IMR-90 (cell line): Measurements from ENCODE around the gene PDHB. TPM values are rescaled to one million over a fixed set of nuclear protein-coding genes. Genes with fewer than 3 reads are reported as not detected.
A peak's percentile ranks its signal among the peaks of the same experiment; 100 is the strongest.

Experiments
- ATAC-seq: fragments of 200-7000 bp; cut with Tn5 transposase; 2 replicates; pipeline ENCODE4 v1.9.1; 2020; ENCODE audit warnings: low read depth, mild to moderate bottlenecking, moderate library complexity
- BruUV-seq: library from RNA; stranded (reverse); fragments of 400-500 nt; replicated peaks from 2 replicates; lab custom pipeline; 2021; lab: Mats Ljungman, UMichigan
- CTCF ChIA-PET: fragments of 300-600 bp; formaldehyde crosslinking; extraction: SDS; loops from one replicate; lab custom pipeline; 2021; ENCODE audit warnings: antibody characterized with exemption; lab: Yijun Ruan, JAX
- POLR2A ChIA-PET: fragments of 300-600 bp; sonication (Branson Sonifier 250); formaldehyde crosslinking; loops from one replicate; lab custom pipeline; 2022; ENCODE audit warnings: antibody characterized with exemption; ENCODE audit not compliant: unreplicated experiment; lab: Charles Lee
- DNase-seq: peaks from one replicate; pipeline ENCODE4 v3.0.0; 2013
- H2AFZ ChIP-seq: replicated peaks from 2 replicates; pipeline ENCODE3; 2013; ENCODE audit warnings: low read length, mild to moderate bottlenecking; ENCODE audit not compliant: poor library complexity
- H2AK5ac ChIP-seq: 2 replicates; pipeline ENCODE4 v1.6.1; 2013; ENCODE audit warnings: low read depth, low read length, inconsistent platforms
- H2AK9ac ChIP-seq: replicated peaks from 2 replicates; pipeline ENCODE3; 2013; ENCODE audit warnings: mild to moderate bottlenecking, low read depth, low read length, moderate library complexity; ENCODE audit not compliant: poor library complexity
- H2BK120ac ChIP-seq: 2 replicates; pipeline ENCODE4 v1.6.1; 2013; ENCODE audit warnings: low read depth, low read length, inconsistent platforms
- H2BK15ac ChIP-seq: 3 replicates; pipeline ENCODE4 v1.6.1; 2013; ENCODE audit warnings: low read depth, low read length, inconsistent platforms
- H2BK20ac ChIP-seq: 2 replicates; pipeline ENCODE4 v1.6.1; 2013; ENCODE audit warnings: low read depth, mild to moderate bottlenecking, inconsistent platforms, low read length, moderate library complexity
- H2BK5ac ChIP-seq: 2 replicates; pipeline ENCODE4 v1.6.1; 2013; ENCODE audit warnings: mild to moderate bottlenecking, low read depth, low read length, inconsistent platforms; ENCODE audit not compliant: poor library complexity, severe bottlenecking
- H3K14ac ChIP-seq: replicated peaks from 2 replicates; pipeline ENCODE4 v1.6.1; 2013; ENCODE audit warnings: low read depth, low read length, inconsistent platforms
- H3K18ac ChIP-seq: 2 replicates; pipeline ENCODE4 v1.6.1; 2013; ENCODE audit warnings: low read depth, low read length, control low read depth
- H3K23ac ChIP-seq: 2 replicates; pipeline ENCODE4 v1.6.1; 2013; ENCODE audit warnings: low read depth, low read length, inconsistent platforms
- H3K27ac ChIP-seq: 2 replicates; pipeline ENCODE4 v1.5.1; 2013; ENCODE audit warnings: mild to moderate bottlenecking, control low read depth, low read length; ENCODE audit not compliant: insufficient read depth
- H3K27me3 ChIP-seq: 2 replicates; pipeline ENCODE4 v1.6.1; 2013; ENCODE audit warnings: low read length; ENCODE audit not compliant: control insufficient read depth, insufficient read depth
- H3K36me3 ChIP-seq: 2 replicates; pipeline ENCODE4 v1.6.1; 2013; ENCODE audit warnings: low read length, mixed read lengths; ENCODE audit not compliant: control insufficient read depth, insufficient read depth
- H3K4ac ChIP-seq: 2 replicates; pipeline ENCODE4 v1.6.1; 2013; ENCODE audit warnings: low read depth, low read length, inconsistent platforms
- H3K4me1 ChIP-seq: 2 replicates; pipeline ENCODE4 v1.6.1; 2013; ENCODE audit warnings: low read length, mixed read lengths; ENCODE audit not compliant: control insufficient read depth, insufficient read depth
- H3K4me2 ChIP-seq: 2 replicates; pipeline ENCODE4 v1.6.1; 2013; ENCODE audit warnings: low read depth, mild to moderate bottlenecking, control low read depth, low read length, moderate library complexity
- H3K4me3 ChIP-seq: 2 replicates; pipeline ENCODE4 v1.5.1; 2013; ENCODE audit warnings: low read depth, mild to moderate bottlenecking, control low read depth, low read length, moderate library complexity; ENCODE audit not compliant: insufficient read depth
- H3K56ac ChIP-seq: 2 replicates; pipeline ENCODE4 v1.6.1; 2013; ENCODE audit warnings: low read length, inconsistent platforms; ENCODE audit not compliant: insufficient read depth; ENCODE audit errors: extremely low read depth
- H3K79me1 ChIP-seq, 2 experiments: 2 replicates each; pipeline ENCODE4 v1.6.1; 2013; ENCODE audit warnings: low read length in 2 of 2, inconsistent platforms in 1 of 2, low read depth in 1 of 2
- H3K9ac ChIP-seq: 2 replicates; pipeline ENCODE4 v1.6.1; 2013; ENCODE audit warnings: low read depth, low read length, control low read depth
- H3K9me1 ChIP-seq: 2 replicates; pipeline ENCODE4 v1.6.1; 2013; ENCODE audit warnings: low read length, inconsistent platforms; ENCODE audit not compliant: insufficient read depth
- H3K9me3 ChIP-seq: 2 replicates; pipeline ENCODE4 v1.6.1; 2013; ENCODE audit warnings: low read length; ENCODE audit not compliant: control insufficient read depth, insufficient read depth
- H4K20me1 ChIP-seq: 2 replicates; pipeline ENCODE4 v1.6.1; 2013; ENCODE audit warnings: low read length, inconsistent platforms; ENCODE audit not compliant: insufficient read depth
- H4K5ac ChIP-seq: 2 replicates; pipeline ENCODE4 v1.6.1; 2013; ENCODE audit warnings: mild to moderate bottlenecking, low read depth, low read length, control low read depth
- H4K8ac ChIP-seq, 2 experiments: 2 replicates each; pipeline ENCODE4 v1.6.1; 2013; ENCODE audit warnings: low read depth in 2 of 2, low read length in 2 of 2, control low read depth in 1 of 2, inconsistent platforms in 1 of 2
- H4K91ac ChIP-seq: 2 replicates; pipeline ENCODE4 v1.6.1; 2013; ENCODE audit warnings: low read depth, low read length, inconsistent platforms; ENCODE audit not compliant: insufficient read depth
- BHLHE40 ChIP-seq: fragments of 150-350 bp; IDR thresholded peaks from 2 replicates; pipeline ENCODE4 v1.6.1; 2016; ENCODE audit warnings: mild to moderate bottlenecking, low read depth, low read length
- CEBPB ChIP-seq: IDR thresholded peaks from 2 replicates; pipeline ENCODE4 v1.6.1; 2012; ENCODE audit warnings: low read depth, low read length, improper control_type of control experiment
- CHD1 ChIP-seq: IDR thresholded peaks from 2 replicates; pipeline ENCODE4 v1.6.1; 2012; ENCODE audit warnings: low read depth, low read length, improper control_type of control experiment
- CTCF ChIP-seq: conservative IDR thresholded peaks from 2 replicates; pipeline ENCODE4 v1.5.1; 2012; ENCODE audit warnings: mild to moderate bottlenecking, low read depth, low read length, improper control_type of control experiment
- FOS ChIP-seq: fragments of 150-350 bp; IDR thresholded peaks from 2 replicates; pipeline ENCODE4 v1.6.1; 2016; ENCODE audit warnings: low read depth, low read length
- MAFK ChIP-seq: IDR thresholded peaks from 2 replicates; pipeline ENCODE4 v1.6.1; 2012; ENCODE audit warnings: low read depth, low read length, improper control_type of control experiment
- MAZ ChIP-seq: IDR thresholded peaks from 2 replicates; pipeline ENCODE4 v1.6.1; 2012; ENCODE audit warnings: low read depth, mild to moderate bottlenecking, low read length, improper control_type of control experiment, moderate library complexity, borderline replicate concordance
- MXI1 ChIP-seq: IDR thresholded peaks from 2 replicates; pipeline ENCODE4 v1.6.1; 2012; ENCODE audit warnings: low read depth, mild to moderate bottlenecking, low read length, moderate library complexity, borderline replicate concordance
- NFE2L2 ChIP-seq: fragments of 150-350 bp; IDR thresholded peaks from 2 replicates; pipeline ENCODE4 v1.6.1; 2016; ENCODE audit warnings: low read depth, mild to moderate bottlenecking, low read length
- POLR2A ChIP-seq: IDR thresholded peaks from 2 replicates; pipeline ENCODE4 v1.6.1; 2012; ENCODE audit warnings: mild to moderate bottlenecking, low read depth, low read length
- RAD21 ChIP-seq: IDR thresholded peaks from 2 replicates; pipeline ENCODE4 v1.6.1; 2012; ENCODE audit warnings: low read length, improper control_type of control experiment
- RCOR1 ChIP-seq: IDR thresholded peaks from 2 replicates; pipeline ENCODE4 v1.6.1; 2012; ENCODE audit warnings: mild to moderate bottlenecking, low read length, improper control_type of control experiment; ENCODE audit not compliant: insufficient replicate concordance
- RFX5 ChIP-seq: IDR thresholded peaks from 2 replicates; pipeline ENCODE4 v1.8.0; 2012; ENCODE audit warnings: low read depth, mild to moderate bottlenecking, low read length, moderate library complexity
- SMC3 ChIP-seq: fragments of 150-350 bp; IDR thresholded peaks from 2 replicates; pipeline ENCODE4 v1.6.1; 2016; ENCODE audit warnings: low read depth, mild to moderate bottlenecking, antibody characterized with exemption, low read length, moderate library complexity
- USF2 ChIP-seq: fragments of 150-350 bp; IDR thresholded peaks from 2 replicates; pipeline ENCODE4 v1.6.1; 2017; ENCODE audit warnings: mild to moderate bottlenecking, antibody characterized with exemption, low read length, low read depth
- WGBS, 2 experiments: methylation state at CpG; one replicate each; pipeline versions ENCODE4 v1.1.5 to v1.1.7; 2013; ENCODE audit warnings: missing lambda C conversion rate in 2 of 2; ENCODE audit not compliant: insufficient read length in 1 of 2; ENCODE audit errors: extremely low coverage in 2 of 2; 5-methylcytosine and 5-hydroxymethylcytosine counted together
- dilution Hi-C: fragments of 300-500 bp; cut with HindIII; formaldehyde crosslinking; loops from one replicate; pipeline ENCODE4 v1.14.3; 2018; ENCODE audit warnings: low sequenced_read_pairs; ENCODE audit not compliant: unreplicated experiment
- in situ Hi-C: fragments of 300-500 bp; cut with MboI; formaldehyde crosslinking; loops from 3 replicates; pipeline ENCODE4 v1.14.3; 2019; ENCODE audit warnings: low sequenced_read_pairs, inconsistent platforms, mixed read lengths
- intact Hi-C: fragments of 100-400 bp; cut with micrococcal nuclease; formaldehyde crosslinking; loops from 2 replicates; pipeline ENCODE4 v1.10.0; 2022
- polyA plus RNA-seq, 3 experiments: library from polyadenylated mRNA; depleted of rRNA; stranded (reverse); fragments of >200 nt; gene quantifications; 2 replicates each; pipeline ENCODE4 v1.2.3, GENCODE V29; 2012; ENCODE audit warnings: low replicate concordance in 1 of 3
- total RNA-seq: library from RNA; depleted of rRNA; stranded (reverse); fragments of >200 nt; gene quantifications from 2 replicates; pipeline ENCODE4 v1.2.3, GENCODE V29; 2012
- TF ChIP-seq, protein P1 (sequence below): fragments of 150-350 bp; IDR thresholded peaks from 2 replicates; pipeline ENCODE4 v1.6.1; 2016; ENCODE audit warnings: low read depth, mild to moderate bottlenecking, low read length, moderate library complexity, borderline replicate concordance

PDHB gene
- total and polyA plus RNA-seq, 2 of the 4 experiments (the other 2 are of a cell fraction) = 69.2 to 73.5 TPM

DNA sequence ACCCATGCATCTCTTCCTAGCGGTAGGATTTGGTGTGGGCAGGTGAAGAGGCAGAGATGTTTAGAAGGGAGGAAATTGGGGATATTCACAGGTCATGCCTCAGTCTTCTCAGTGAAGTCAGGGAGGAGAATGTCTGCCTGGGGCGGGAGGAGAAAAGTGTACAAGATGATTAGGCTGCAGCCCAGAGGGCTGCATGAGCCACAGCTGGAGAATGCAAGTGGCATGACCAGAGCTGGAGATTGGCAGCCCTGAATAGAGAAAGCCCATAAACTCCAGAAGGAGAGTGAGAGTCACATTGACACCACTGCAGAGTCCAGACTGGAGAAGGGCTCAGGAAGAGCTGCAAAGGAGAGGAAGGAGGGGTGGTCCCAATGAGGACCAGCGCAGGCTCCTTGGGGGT lies 22.6 kb downstream of the PDHB start:
- intact Hi-C loops (loop anchor here (5.0 kb wide), 1 partner anchor 224 kb away; no protein-coding TSS in a partner anchor), in situ Hi-C loops (loop anchor here (5.0 to 25.0 kb wide), 2 partner anchors 79 to 224 kb away; partner anchors contain the start of gene PXK), dilution Hi-C loops (no loop called here)
- no peak overlapping the region for H4K8ac ChIP-seq
- no TSS peak for BruUV-seq
- no peak overlapping the region for H4K91ac ChIP-seq
- no peak overlapping the region for H3K27ac ChIP-seq
- no peak overlapping the region for H2AK9ac ChIP-seq
- no peak overlapping the region for H2AFZ ChIP-seq
- no peak overlapping the region for H2BK5ac ChIP-seq
- H3K4ac ChIP-seq = no peak overlapping the region
- peaks cover 53% of the 10 kb centered on the region for H3K36me3 ChIP-seq
- peaks cover 9% of the 10 kb centered on the region for H3K9me1 ChIP-seq
- ChIA-PET CTCF (interaction anchor here (2.6 kb wide), 1 partner anchor 104 kb away, joined by 7 read pairs; the partner anchor contains the start of gene HTD2), POLR2A (no interaction called here)
- H2BK15ac ChIP-seq = no peak overlapping the region
- no peak overlapping the region for H3K56ac ChIP-seq
- no peaks in the 10 kb centered on the region for H4K20me1 ChIP-seq
- peaks cover 4% of the 10 kb centered on the region for H3K9me3 ChIP-seq
- H3K18ac ChIP-seq = no peak overlapping the region
- WGBS, 2 experiments = 83% methylated on average over 1 of the region's 3 CpGs; no CpG with 5 or more reads in 1 of the 2 experiments
- H3K4me3 ChIP-seq = no peak overlapping the region
- TF ChIP-seq, protein P1, sequence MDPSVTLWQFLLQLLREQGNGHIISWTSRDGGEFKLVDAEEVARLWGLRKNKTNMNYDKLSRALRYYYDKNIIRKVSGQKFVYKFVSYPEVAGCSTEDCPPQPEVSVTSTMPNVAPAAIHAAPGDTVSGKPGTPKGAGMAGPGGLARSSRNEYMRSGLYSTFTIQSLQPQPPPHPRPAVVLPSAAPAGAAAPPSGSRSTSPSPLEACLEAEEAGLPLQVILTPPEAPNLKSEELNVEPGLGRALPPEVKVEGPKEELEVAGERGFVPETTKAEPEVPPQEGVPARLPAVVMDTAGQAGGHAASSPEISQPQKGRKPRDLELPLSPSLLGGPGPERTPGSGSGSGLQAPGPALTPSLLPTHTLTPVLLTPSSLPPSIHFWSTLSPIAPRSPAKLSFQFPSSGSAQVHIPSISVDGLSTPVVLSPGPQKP = no peak
- TF ChIP-seq MXI1 (no peak), MAFK (no peak), POLR2A (no peak), CHD1 (no peak), RCOR1 (no peak), RFX5 (no peak), CTCF (no peak), NFE2L2 (no peak), SMC3 (no peak), CEBPB (no peak), RAD21 (no peak), FOS (no peak), MAZ (no peak), USF2 (no peak), BHLHE40 (no peak)
- peaks cover 0 to 6% of the 10 kb centered on the region in 2 experiments; a peak in 1 of 4 replicates for H3K79me1 ChIP-seq
- no peaks in the 10 kb centered on the region for H3K27me3 ChIP-seq
- H3K23ac ChIP-seq = peak overlapping the region; percentile 17; the same call in 1 of the 2 replicates
- H3K14ac ChIP-seq = no peak overlapping the region
- H2AK5ac ChIP-seq = no peak overlapping the region
- no peak overlapping the region for H2BK120ac ChIP-seq
- H3K4me2 ChIP-seq = no peak overlapping the region
- H2BK20ac ChIP-seq = no peak overlapping the region
- H3K4me1 ChIP-seq = peaks cover 4% of the 10 kb centered on the region
- H3K9ac ChIP-seq = no peak overlapping the region
- peak; percentile 51 for ATAC-seq
- no peak overlapping the region for H4K5ac ChIP-seq
- no peak for DNase-seq
